PC-3 (cell line): ENCODE data around the gene COLEC12. TPM values are rescaled to one million over a fixed set of nuclear protein-coding genes. Genes with fewer than 3 reads are reported as not detected.
A peak's percentile ranks its signal among the peaks of the same experiment; 100 is the strongest.

Experiments used
- ATAC-seq: fragments of 200-7000 bp; cut with Tn5 transposase; 2 replicates; pipeline ENCODE4 v1.9.1; 2020; ENCODE audit warnings: mild to moderate bottlenecking, moderate library complexity
- BruUV-seq: library from RNA; stranded (reverse); fragments of 400-500 nt; replicated peaks from 2 replicates; lab custom pipeline; 2021; lab: Mats Ljungman, UMichigan
- CTCF ChIA-PET: fragments of 300-600 bp; sonication (Branson Sonifier 250); formaldehyde crosslinking; loops from one replicate; lab custom pipeline; 2022; ENCODE audit warnings: antibody characterized with exemption; lab: Charles Lee
- POLR2A ChIA-PET: fragments of 300-600 bp; sonication (Branson Sonifier 250); formaldehyde crosslinking; loops from one replicate; lab custom pipeline; 2022; ENCODE audit warnings: antibody characterized with exemption; ENCODE audit not compliant: unreplicated experiment; lab: Charles Lee
- DNase-seq: peaks from one replicate; pipeline ENCODE4 v3.0.0-alpha.2; 2015
- H2AFZ ChIP-seq: fragments of 300-600 bp; sonication (generic); 2 replicates; pipeline ENCODE4 v1.6.0; 2016; ENCODE audit warnings: antibody characterized with exemption, low read length
- H3F3A ChIP-seq: fragments of 300-600 bp; sonication (generic); one replicate; pipeline ENCODE4 v1.6.0; 2017; ENCODE audit warnings: antibody characterized with exemption, low read length, control low read depth, mild to moderate bottlenecking; ENCODE audit not compliant: unreplicated experiment
- H3K27ac ChIP-seq: fragments of 300-600 bp; sonication (generic); 2 replicates; pipeline ENCODE4 v1.5.1; 2016; ENCODE audit warnings: mild to moderate bottlenecking, low read length
- H3K27me3 ChIP-seq: fragments of 300-600 bp; sonication (generic); 2 replicates; pipeline ENCODE4 v1.6.1; 2016; ENCODE audit warnings: low read length, mixed read lengths
- H3K36me3 ChIP-seq: fragments of 300-600 bp; sonication (generic); 2 replicates; pipeline ENCODE4 v1.6.1; 2016; ENCODE audit warnings: low read depth, mixed run types, low read length, mixed read lengths
- H3K4me1 ChIP-seq: fragments of 300-600 bp; sonication (generic); 2 replicates; pipeline ENCODE4 v1.5.1; 2016; ENCODE audit warnings: low read length; ENCODE audit not compliant: insufficient read depth
- H3K4me2 ChIP-seq: fragments of 300-600 bp; sonication (generic); 2 replicates; pipeline ENCODE4 v1.6.0; 2016; ENCODE audit warnings: low read length
- H3K4me3 ChIP-seq: fragments of 300-600 bp; sonication (generic); 2 replicates; pipeline ENCODE4 v1.5.1; 2016; ENCODE audit warnings: mild to moderate bottlenecking, low read length, mixed read lengths
- H3K79me2 ChIP-seq: fragments of 300-600 bp; sonication (generic); 2 replicates; pipeline ENCODE4 v1.6.1; 2017; ENCODE audit warnings: low read length, mixed read lengths
- H3K9ac ChIP-seq: fragments of 300-600 bp; sonication (generic); 2 replicates; pipeline ENCODE4 v1.6.0; 2016; ENCODE audit warnings: mild to moderate bottlenecking, low read length
- H3K9me2 ChIP-seq: fragments of 300-600 bp; sonication (generic); replicated peaks from 2 replicates; pipeline ENCODE4 v1.6.1; 2016; ENCODE audit warnings: mixed run types, low read length, mixed read lengths
- H3K9me3 ChIP-seq: fragments of 300-600 bp; sonication (generic); 2 replicates; pipeline ENCODE4 v1.6.1; 2016; ENCODE audit warnings: low read length, mixed read lengths
- H4K20me1 ChIP-seq: fragments of 300-600 bp; sonication (generic); 2 replicates; pipeline ENCODE4 v1.6.1; 2016; ENCODE audit warnings: low read length, mixed read lengths
- EZH2 ChIP-seq: fragments of 300-600 bp; sonication (generic); IDR thresholded peaks from one replicate; pipeline ENCODE4 v1.6.1; 2017; ENCODE audit warnings: antibody characterized with exemption, mild to moderate bottlenecking, low read length; ENCODE audit not compliant: unreplicated experiment
- EZH2phosphoT487 ChIP-seq: fragments of 300-600 bp; sonication (generic); IDR thresholded peaks from 2 replicates; pipeline ENCODE4 v1.6.1; 2018; ENCODE audit warnings: mild to moderate bottlenecking, antibody characterized with exemption, low read length, borderline replicate concordance
- intact Hi-C: fragments of 100-400 bp; cut with micrococcal nuclease; formaldehyde crosslinking; loops from 2 replicates; pipeline ENCODE4 v1.9.0; 2023
- total RNA-seq: library from RNA; depleted of rRNA; stranded (reverse); fragments of >200 nt; gene quantifications from 2 replicates; pipeline ENCODE4 v1.2.3, GENCODE V29; 2014
- TF ChIP-seq, protein P1 (sequence below): fragments of 300-600 bp; sonication (generic); conservative IDR thresholded peaks from 2 replicates; pipeline ENCODE4 v1.5.1; 2017; ENCODE audit warnings: antibody characterized with exemption, low read depth, mild to moderate bottlenecking, low read length

COLEC12 gene
- total RNA-seq, 1 experiment from 2014 or later, result 0.04 TPM

DNA sequence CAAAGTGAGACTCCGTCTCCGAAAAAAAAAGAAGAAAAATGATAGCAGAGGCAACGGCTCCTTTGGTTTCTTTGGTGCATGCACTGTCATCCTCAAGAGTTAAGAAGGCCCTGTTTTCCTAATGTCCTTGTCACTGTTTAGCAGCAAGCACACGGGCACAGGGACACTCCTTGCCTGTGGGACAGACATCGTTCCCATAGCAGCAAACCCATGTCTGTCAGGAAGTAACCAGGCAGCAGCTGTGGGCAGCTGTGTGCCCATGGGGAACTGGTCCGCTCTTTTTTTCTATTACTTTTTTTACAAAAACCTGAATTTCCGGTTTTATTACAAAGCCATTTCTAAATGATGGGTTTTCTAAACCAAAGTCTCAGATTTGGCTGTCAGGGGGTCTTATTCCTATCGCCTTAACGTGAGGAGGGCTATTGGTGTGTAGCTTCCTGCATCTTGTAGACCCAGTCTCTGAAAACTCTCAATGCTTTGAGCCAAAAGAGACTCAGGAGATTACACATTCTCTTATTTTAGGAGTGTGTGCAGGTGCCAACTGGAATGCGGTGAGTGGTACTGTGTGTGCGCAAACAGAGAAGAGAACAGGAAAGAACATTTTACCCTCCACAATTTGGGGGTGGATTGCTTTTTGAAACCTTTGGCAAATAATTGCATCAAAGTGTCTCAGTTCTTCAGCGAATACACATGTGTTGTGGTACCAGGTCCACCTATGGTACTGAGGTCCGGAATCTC lies 109.6 kb downstream of the COLEC12 start:
- ChIA-PET POLR2A (no interaction called here), CTCF (no interaction called here)
- DNase-seq (no peak), ATAC-seq (no peak)
- H3K36me3 ChIP-seq, result no peaks in the 10 kb centered on the region
- BruUV-seq, result no TSS peak
- H3K27ac ChIP-seq, result no peak overlapping the region
- H4K20me1 ChIP-seq, result no peaks in the 10 kb centered on the region
- no peak overlapping the region for H3K9ac ChIP-seq
- no peaks in the 10 kb centered on the region for H3K9me3 ChIP-seq
- no peaks in the 10 kb centered on the region for H3F3A ChIP-seq
- H3K9me2 ChIP-seq, result no peaks in the 10 kb centered on the region
- H3K4me3 ChIP-seq, result no peak overlapping the region
- intact Hi-C loops, result no loop called here
- H3K79me2 ChIP-seq, result no peaks in the 10 kb centered on the region
- TF ChIP-seq EZH2 (no peak), EZH2phosphoT487 (no peak)
- TF ChIP-seq, protein P1, sequence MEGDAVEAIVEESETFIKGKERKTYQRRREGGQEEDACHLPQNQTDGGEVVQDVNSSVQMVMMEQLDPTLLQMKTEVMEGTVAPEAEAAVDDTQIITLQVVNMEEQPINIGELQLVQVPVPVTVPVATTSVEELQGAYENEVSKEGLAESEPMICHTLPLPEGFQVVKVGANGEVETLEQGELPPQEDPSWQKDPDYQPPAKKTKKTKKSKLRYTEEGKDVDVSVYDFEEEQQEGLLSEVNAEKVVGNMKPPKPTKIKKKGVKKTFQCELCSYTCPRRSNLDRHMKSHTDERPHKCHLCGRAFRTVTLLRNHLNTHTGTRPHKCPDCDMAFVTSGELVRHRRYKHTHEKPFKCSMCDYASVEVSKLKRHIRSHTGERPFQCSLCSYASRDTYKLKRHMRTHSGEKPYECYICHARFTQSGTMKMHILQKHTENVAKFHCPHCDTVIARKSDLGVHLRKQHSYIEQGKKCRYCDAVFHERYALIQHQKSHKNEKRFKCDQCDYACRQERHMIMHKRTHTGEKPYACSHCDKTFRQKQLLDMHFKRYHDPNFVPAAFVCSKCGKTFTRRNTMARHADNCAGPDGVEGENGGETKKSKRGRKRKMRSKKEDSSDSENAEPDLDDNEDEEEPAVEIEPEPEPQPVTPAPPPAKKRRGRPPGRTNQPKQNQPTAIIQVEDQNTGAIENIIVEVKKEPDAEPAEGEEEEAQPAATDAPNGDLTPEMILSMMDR, result no peak
- no peak overlapping the region for H3K4me2 ChIP-seq
- no peaks in the 10 kb centered on the region for H3K4me1 ChIP-seq
- no peak overlapping the region for H2AFZ ChIP-seq
- H3K27me3 ChIP-seq, result peaks cover 80% of the 10 kb centered on the region

DNA sequence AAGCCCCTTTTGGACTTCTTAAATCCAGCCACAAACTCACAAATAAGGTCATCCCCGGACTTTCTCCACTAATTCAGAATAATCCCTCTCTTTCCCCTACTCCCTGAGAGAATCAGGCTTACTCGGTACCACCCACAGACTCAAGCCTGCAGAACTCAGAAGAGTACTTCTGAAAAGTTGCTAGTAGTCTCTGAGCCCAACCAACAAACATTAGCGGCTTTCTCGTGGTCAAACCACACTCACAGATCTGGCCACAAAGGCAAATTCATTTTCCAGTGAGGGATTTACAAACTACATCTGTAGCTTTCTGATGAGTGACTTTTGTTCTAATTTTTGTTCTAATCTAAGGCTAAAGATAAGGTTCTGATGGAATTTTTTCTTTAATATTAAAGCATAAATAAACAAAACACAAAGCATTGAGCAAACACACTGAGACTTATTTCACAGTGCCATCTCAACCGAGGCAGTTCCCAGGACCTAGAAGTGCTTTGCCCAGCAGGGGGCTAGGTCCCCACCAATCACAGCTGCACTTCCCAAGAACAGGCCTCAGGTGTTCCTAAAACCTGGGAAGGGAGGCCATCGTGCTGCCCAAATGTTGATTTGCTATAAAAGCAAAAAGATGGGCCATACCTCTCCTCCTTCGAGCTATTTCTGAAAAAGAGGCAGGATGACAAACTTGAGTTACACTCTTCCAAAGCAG lies 110.7 kb downstream of the COLEC12 start:
- Histone ChIP-seq H3K9me3 (no peaks in the 10 kb centered on the region), H2AFZ (no peak overlapping the region), H3K79me2 (no peaks in the 10 kb centered on the region), H3F3A (no peaks in the 10 kb centered on the region), H3K36me3 (no peaks in the 10 kb centered on the region), H3K4me1 (no peaks in the 10 kb centered on the region), H4K20me1 (no peaks in the 10 kb centered on the region), H3K4me2 (no peak overlapping the region), H3K27me3 (peaks cover 88% of the 10 kb centered on the region), H3K9ac (no peak overlapping the region), H3K4me3 (no peak overlapping the region), H3K9me2 (no peaks in the 10 kb centered on the region), H3K27ac (no peak overlapping the region)
- intact Hi-C loops, result no loop called here
- ChIA-PET POLR2A (no interaction called here), CTCF (no interaction called here)
- ATAC-seq (no peak), DNase-seq (no peak)
- TF ChIP-seq, protein P1, result 0 out of 2 replicates have a peak, but pooled peaks have one; percentile 20
- TF ChIP-seq EZH2, result no peak
- no TSS peak for BruUV-seq

DNA sequence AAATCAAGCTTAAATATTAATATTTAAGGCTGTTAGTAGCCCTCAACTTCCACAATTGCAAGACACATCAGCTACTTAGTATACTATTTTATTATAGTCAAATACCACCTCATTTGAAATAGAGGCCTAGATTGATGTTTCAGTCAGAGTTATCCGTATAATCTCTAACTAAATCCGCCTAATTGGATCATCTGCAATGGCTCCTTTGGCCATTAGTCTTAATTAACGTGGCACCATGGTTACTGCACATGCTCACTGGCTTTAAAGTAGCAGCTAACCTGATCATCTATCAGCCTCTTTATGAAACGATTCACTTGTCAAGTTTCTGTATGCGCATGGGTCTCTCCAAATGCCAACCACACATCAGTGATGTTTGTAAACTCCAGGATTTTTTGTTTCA lies 112.3 kb downstream of the COLEC12 start:
- BruUV-seq, result no TSS peak
- H3K9me3 ChIP-seq, result no peaks in the 10 kb centered on the region

More for the DNA sequence above, 112.3 kb downstream of the COLEC12 start:
- H3K27ac ChIP-seq, result no peak overlapping the region
- no peaks in the 10 kb centered on the region for H3F3A ChIP-seq
- H3K9me2 ChIP-seq, result no peaks in the 10 kb centered on the region
- H3K79me2 ChIP-seq, result no peaks in the 10 kb centered on the region
- H3K4me2 ChIP-seq, result no peak overlapping the region
- ChIA-PET POLR2A (no interaction called here), CTCF (no interaction called here)
- no peaks in the 10 kb centered on the region for H4K20me1 ChIP-seq
- intact Hi-C loops, result no loop called here
- H2AFZ ChIP-seq, result no peak overlapping the region
- H3K4me3 ChIP-seq, result no peak overlapping the region
- no peak overlapping the region for H3K9ac ChIP-seq
- TF ChIP-seq EZH2 (no peak), EZH2phosphoT487 (no peak)
- TF ChIP-seq, protein P1, result no peak
- H3K4me1 ChIP-seq, result no peaks in the 10 kb centered on the region
- H3K27me3 ChIP-seq, result peaks cover 82% of the 10 kb centered on the region
- DNase-seq, result no peak
- ATAC-seq, result no peak
- H3K36me3 ChIP-seq, result no peaks in the 10 kb centered on the region
